SKM-1 (cell line): ENCODE results near the gene ADSS1.
"Not testable (repeated sequence)": the region's sequence is repeated elsewhere in the genome, so short reads cannot be mapped to it uniquely, and the experiment has no call there.

Experiments
- DNase-seq: peaks from one replicate; lab custom pipeline; 2025; ENCODE audit not compliant: unreplicated experiment; lab: John Stamatoyannopoulos, UW

Gene ADSS1

GRCh38 chr14:104746071-104746545 lies 22.1 kb downstream of the ADSS1 start:
- DNase-seq, result no peak

- DNase-seq, result no peak
These were observed 23.0 kb downstream of the ADSS1 start for GRCh38 chr14:104746934-104747481.

- no peak for DNase-seq
These were observed 23.8 kb downstream of the ADSS1 start for GRCh38 chr14:104747876-104748275.

GRCh38 chr14:104749111-104749649 lies 25.2 kb downstream of the ADSS1 start:
- no peak for DNase-seq

GRCh38 chr14:104750056-104750752 lies 26.2 kb downstream of the ADSS1 start:
- no peak for DNase-seq

- DNase-seq, result not testable (repeated sequence)
These were observed 26.7 kb downstream of the ADSS1 start for GRCh38 chr14:104750753-104751057.

GRCh38 chr14:104751539-104752422 lies 27.8 kb downstream of the ADSS1 start:
- DNase-seq, result no peak

- DNase-seq, result no peak
These were observed 28.4 kb downstream of the ADSS1 start for GRCh38 chr14:104752423-104752734.

- peak; percentile 95 for DNase-seq
These were observed 28.9 kb downstream of the ADSS1 start, which contains the start of gene SIVA1 for GRCh38 chr14:104752735-104753527. Gene SIVA1, plus strand, starts transcription at chr14:104753147. Its CDS starts 55 bp downstream, at chr14:104753202.

GRCh38 chr14:104753528-104754212 lies 29.6 kb downstream of the ADSS1 start:
- no peak for DNase-seq

GRCh38 chr14:104754213-104754851 lies 30.3 kb downstream of the ADSS1 start:
- no peak for DNase-seq

- no peak for DNase-seq
These were observed 31.6 kb downstream of the ADSS1 start for GRCh38 chr14:104755621-104756020.

- no peak for DNase-seq
These were observed 32.6 kb downstream of the ADSS1 start for GRCh38 chr14:104756477-104757237.

- DNase-seq, result no peak
These were observed 33.2 kb downstream of the ADSS1 start for GRCh38 chr14:104757238-104757585.

- DNase-seq, result no peak
These were observed 33.8 kb downstream of the ADSS1 start for GRCh38 chr14:104757681-104758392.

GRCh38 chr14:104758981-104759969 lies 35.2 kb downstream of the ADSS1 start:
- no peak for DNase-seq

- DNase-seq, result no peak
These were observed 41.5 kb downstream of the ADSS1 start for GRCh38 chr14:104765517-104765916.
